Left hindlimb (tissue), 1 donor: Measurements from ENCODE around the gene PPP1R14C.
"Not testable (repeated sequence)": the region's sequence is repeated elsewhere in the genome, so short reads cannot be mapped to it uniquely, and the experiment has no call there.

Experiments used
- DNase-seq: peaks from one replicate; pipeline ENCODE4 v3.0.0-alpha.2; 2018

PPP1R14C gene

GRCh38 chr6:150142670-150143515, at the start of gene PPP1R14C:
PPP1R14C (plus strand) TSS chr6:150143044; CDS start chr6:150143193, 149 bp downstream.
- peak; percentile 68 for DNase-seq

GRCh38 chr6:150093397-150093796, 49.4 kb upstream of the PPP1R14C start:
- no peak for DNase-seq

- DNase-seq = no peak
These were observed 44.7 kb upstream of the PPP1R14C start for GRCh38 chr6:150098155-150098554.

GRCh38 chr6:150099546-150099945, 43.3 kb upstream of the PPP1R14C start:
- DNase-seq = no peak

- DNase-seq = no peak
These were observed 42.9 kb upstream of the PPP1R14C start for GRCh38 chr6:150099953-150100352.

GRCh38 chr6:150100745-150101144, 42.1 kb upstream of the PPP1R14C start:
- no peak for DNase-seq

DNA sequence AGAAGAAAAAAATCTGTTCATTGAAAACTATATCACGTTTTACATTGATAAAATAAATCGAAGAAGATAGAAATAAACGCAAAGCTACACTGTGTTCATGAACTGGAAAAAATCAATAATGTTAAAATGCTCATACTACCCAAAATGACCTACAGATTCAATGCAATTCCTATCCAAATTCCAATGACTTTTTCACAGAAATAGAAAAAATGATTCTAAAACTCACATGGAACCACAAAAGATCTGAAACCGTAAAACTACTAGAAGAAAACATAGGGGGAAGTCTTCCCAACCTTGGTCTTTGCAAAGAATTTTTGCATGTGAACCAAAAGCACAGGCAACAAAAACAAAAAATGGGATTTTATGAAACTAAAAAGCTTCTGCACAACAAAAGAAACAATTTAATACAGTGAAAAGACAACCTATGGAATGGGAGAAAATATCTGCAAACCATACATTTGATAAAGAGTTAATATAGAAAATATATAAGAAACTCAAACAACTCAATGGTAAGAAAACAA, 40.0 kb upstream of the PPP1R14C start:
- DNase-seq = no peak

- DNase-seq = no peak
These were observed 30.6 kb upstream of the PPP1R14C start for GRCh38 chr6:150112233-150112632.

- no peak for DNase-seq
These were observed 27.1 kb upstream of the PPP1R14C start for GRCh38 chr6:150115769-150116168.

GRCh38 chr6:150116200-150116800, 26.5 kb upstream of the PPP1R14C start:
- no peak for DNase-seq

DNA sequence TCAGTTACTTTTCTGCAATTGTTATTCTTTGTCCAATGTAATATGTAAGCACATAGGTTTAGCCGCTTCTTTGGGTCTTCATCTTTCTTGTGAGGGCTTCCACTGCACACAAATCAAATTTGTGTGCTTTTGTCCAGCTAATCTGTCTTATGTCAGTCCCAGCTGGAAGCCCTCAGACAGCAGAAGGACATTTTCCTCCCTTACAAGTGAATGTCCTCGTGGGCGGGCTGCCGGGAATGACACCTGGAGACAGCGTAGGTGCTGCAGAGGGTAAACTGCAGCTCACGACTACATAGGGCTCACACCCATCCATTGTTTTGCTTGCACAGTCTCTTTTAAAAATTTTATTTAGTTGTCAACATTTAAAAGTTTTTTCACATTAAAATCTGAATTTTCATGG, 24.6 kb upstream of the PPP1R14C start:
- no peak for DNase-seq

GRCh38 chr6:150118627-150119026, 24.2 kb upstream of the PPP1R14C start:
- peak; percentile 53 for DNase-seq

DNA sequence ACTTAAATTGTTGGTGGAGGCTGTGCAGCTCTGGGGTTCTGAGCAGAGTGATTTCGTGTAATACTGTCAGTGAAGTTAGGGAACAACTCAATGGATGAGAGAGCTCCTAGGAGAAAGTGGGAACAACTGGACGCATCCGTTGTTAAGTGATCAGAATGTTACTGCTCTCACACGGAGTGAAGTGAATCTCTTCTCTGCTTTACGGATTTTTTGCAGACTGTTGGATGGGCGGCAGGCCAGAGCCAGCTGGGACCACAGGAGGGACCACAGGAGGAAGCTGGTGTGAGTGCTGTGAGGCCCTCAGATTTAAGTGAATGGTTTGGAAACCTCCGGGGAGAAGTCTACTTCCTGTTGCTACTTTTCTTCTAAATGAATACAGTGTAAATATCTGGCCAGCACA, 23.7 kb upstream of the PPP1R14C start:
- peak; percentile 81 for DNase-seq

- no peak for DNase-seq
These were observed 19.2 kb upstream of the PPP1R14C start for GRCh38 chr6:150123645-150124044.

DNA sequence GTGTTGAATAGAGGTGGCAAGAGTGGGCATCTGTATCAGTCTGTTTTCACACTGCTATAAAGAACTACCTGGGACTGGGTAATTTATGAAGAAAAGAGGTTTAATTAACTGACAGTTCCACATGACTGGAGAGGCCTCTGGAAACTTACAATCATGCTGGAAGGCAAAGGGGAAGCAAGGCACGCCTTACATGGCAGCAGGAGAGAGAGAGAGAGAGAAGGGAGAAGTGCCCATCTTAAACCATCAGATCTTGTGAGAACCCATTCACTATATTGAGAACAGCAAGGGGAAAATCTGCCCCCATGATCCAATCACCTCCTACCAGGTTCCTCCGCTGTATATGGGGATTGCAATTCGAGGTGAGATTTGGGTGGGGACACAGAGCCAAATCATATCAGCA, 18.6 kb upstream of the PPP1R14C start:
- DNase-seq = no peak

GRCh38 chr6:150126641-150127291, 16.1 kb upstream of the PPP1R14C start:
- DNase-seq = no peak

GRCh38 chr6:150128425-150128824, 14.4 kb upstream of the PPP1R14C start:
- DNase-seq = no peak

- DNase-seq = no peak
These were observed 13.0 kb upstream of the PPP1R14C start for GRCh38 chr6:150129616-150130505.

DNA sequence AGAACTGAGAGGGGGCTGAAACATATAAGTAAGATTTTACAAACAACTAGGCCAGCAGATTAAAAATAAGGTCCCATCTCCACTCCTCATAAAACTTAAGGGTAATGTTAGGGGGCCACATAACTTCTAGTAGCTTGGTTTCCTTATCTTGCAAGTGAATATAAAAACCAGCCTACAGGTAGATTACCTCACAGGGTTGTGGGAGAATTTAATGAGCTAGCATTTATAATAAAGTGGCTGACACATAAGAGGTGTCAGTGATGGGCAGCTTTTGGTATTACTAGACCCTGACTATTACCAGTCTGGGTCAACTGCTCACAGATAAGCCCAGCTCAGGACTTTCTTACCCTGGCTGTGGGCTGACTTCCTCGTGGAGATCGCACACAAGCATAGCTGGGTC, 9.2 kb upstream of the PPP1R14C start:
- DNase-seq = no peak

GRCh38 chr6:150134280-150134920, 8.4 kb upstream of the PPP1R14C start:
- DNase-seq = no peak

GRCh38 chr6:150137711-150138110, 5.1 kb upstream of the PPP1R14C start:
- not testable (repeated sequence) for DNase-seq

GRCh38 chr6:150138638-150139037, 4.2 kb upstream of the PPP1R14C start:
- DNase-seq = no peak
